GM19395 (cell line): ENCODE data around the gene TFEB.
A peak's percentile ranks its signal among the peaks of the same experiment; 100 is the strongest.

ENCODE experiments used
- ATAC-seq: cut with Tn5 transposase; IDR thresholded peaks from one replicate; pipeline ENCODE4 v1.9.1; 2021; ENCODE audit warnings: mild to moderate bottlenecking, moderate library complexity; ENCODE audit not compliant: unreplicated experiment

Gene TFEB

GRCh38 chr6:41735427-41736185 lies at the start of gene TFEB:
TSS of gene TFEB (minus strand) at chr6:41735608. CDS start at chr6:41691213, 44,395 bp downstream.
- peak; percentile 46 for ATAC-seq

DNA sequence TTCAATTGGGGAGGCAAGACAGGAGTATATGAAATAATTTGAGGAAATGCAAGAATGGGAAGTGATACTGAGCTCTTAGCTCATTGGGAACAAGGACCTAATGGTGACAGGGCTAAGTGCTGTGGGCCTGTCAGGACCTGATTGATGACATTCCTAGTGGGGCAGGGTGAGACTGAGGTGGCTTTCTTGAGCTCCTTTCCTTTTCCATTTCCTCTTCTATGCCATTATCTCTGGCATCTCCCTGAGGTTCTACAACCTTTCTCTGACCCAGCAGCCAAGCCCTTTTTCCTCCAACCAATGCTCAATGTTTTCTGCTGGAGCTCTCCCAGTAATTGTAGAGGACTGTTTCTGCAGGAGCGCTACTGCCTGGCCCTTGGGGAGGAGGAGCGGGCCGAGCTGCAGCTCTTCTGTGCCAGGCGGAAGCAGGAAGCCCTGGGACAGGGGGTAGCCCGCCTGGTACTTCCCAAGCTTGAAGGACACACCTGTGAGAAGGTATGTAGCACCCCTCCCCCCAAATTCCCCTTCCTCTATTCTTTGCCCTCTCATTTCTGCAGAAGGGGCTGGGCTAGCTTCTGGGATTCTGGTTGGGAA lies 49.3 kb upstream of the TFEB start:
- no peak for ATAC-seq

GRCh38 chr6:41783106-41783780 lies 47.8 kb upstream of the TFEB start:
- ATAC-seq: no peak

DNA sequence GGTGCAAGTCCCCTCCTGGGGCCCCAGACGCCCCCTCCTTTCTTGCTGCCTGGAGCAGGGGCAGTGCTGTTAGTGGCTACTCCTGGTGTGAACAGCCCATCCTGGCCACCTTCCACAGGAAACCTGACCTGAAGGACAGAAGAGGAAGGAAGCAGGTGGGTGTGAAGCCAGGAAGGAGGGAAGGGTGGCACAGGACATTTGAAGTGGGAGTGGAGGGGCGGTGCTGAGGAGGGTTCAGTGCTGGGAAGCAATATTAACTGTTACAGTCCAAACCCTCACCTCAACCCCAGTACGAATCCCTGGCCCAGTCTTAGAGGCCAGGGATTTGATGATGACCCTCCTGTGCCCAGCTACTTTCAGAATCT lies 45.9 kb upstream of the TFEB start:
- ATAC-seq: no peak

DNA sequence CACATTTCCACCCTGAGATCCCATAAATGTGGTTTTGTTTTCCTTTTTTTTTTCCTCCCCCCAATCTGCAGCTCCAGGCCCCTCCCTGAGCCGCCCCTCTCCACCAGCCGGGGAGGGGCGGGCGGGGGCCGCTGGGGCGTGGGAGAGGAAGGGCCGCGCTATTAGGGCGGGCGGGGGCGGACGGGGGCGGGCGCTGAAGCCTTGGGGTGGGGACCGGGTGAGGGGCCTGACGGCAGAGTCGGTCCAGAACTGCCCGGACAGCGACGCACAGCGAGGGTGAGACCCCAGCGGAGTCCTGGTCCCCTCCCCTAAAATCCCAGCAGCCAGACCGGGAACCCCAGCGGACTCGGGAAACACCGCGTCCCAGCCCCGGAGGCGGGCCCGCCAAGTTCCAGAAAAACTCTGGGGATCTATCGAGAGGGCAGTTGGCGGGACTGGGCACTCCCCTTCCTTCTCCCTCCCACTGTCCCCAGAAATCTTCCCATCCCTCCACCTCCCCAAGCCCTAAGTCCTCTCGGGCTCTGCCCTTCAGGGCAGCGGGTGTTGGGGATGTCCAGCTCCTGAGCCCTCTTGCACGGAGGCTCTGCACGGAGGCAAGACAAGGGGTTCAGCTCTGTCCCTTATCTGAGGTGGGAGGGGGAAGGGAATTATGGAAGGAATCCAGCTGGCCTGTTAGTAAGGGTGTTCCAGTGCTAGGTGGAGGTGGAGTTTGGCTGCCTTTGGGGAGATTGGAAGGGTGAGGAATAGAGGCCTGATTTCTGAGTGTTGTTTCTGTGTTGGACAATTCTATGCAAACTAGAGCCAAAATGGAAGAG lies 45.4 kb upstream of the TFEB start, which contains the start of gene PRICKLE4:
PRICKLE4 (plus strand) TSS at position 232 of the 815 bp plus-strand sequence. CDS start 2,692 bp downstream, outside the sequence.
- peak; percentile 9 for ATAC-seq

DNA sequence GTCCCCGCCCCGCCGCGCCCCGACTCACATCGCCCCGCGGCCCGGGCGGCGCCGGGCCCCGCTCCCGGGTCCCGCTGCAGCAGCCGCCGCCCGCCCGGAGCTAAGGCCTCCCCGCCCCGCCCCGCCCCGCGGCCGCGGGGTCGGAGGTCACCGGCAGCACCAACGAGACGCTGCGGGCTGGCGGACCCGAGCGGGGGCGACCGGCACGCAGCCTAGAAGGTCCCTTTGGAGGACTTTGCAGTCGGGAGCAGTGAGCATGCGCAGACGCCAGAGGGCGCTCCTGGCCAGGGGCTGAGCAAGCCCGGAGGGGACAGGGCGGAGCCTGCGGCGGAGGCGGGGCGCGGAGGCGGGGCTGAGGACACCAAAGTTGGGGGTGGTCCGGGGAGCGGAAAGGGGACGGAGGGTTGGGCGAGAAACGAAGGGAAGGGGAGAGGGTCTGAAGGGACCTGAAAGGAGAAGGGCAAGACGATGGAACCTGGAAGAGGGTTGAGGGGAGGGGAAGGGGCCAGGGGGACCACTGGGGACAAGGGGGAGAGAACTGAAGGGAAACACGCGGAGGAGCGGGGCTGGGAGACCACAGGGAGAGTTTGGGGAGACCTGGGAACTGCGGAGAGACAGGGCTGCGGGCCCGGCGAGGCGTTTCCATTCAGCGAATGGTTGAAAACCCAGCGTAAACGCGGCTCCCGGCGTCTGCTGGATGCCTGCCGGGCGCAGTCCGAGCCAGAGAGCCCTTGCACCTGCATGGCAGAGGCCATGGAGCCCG lies 44.6 kb upstream of the TFEB start, which contains the start of gene FRS3:
FRS3 (minus strand) TSS at position 113 of the 763 bp plus-strand sequence. CDS start 2,913 bp downstream, outside the sequence.
- peak; percentile 91 for ATAC-seq

GRCh38 chr6:41779336-41779735 lies 43.9 kb upstream of the TFEB start:
- ATAC-seq: peak; percentile 15

DNA sequence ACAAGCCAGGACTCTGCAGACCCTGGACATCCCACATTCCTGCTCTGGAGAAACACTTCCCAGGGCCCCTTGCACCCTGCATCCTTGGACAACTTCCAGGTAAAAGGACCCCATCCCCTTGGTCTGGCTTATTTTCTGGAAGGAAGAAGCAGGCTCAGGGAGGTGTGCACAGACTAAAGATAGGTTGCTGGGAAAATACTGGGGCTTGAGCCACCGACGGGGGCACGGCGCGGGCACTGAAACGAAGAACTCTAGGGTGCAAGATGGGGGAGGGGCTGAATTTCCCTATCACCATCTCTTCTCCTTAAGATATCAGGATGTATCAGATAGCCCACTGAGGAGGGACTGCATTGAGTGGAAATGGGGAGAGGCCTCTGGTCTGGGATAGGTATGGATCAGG lies 43.5 kb upstream of the TFEB start:
- no peak for ATAC-seq

DNA sequence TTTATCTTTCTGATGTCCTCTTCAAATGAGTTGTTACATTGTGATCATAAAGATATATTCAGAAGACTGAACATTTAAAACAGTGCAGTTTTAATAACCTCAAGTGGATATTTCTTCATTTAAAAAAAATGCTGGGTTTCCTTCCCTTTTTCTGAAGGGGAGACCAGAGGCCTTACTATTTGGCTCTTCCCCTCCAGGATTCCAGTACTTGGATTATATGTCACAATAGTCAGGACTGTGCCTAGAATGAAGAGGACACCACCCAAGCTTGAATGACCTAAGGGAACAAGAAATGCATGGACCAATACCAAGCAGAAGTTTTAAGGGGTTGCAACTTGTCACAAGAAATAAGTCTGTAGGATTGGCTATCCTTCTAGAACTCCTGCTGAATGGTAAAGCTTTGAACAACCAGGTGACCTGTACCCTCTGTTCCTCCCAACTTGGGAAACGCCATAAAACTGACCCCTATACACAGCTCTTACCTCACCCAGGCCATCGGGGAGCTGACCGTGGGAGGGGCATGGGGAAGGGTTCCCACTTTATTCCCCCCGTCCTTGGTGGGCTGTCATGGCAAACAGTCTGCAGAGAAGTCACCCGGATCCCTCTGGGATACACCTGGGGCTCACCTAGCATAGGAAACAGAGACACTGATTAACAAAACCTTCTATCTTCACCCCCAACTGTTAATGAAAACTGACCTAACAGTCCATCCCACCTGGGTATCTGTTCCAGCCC lies 42.3 kb upstream of the TFEB start:
- no peak for ATAC-seq

DNA sequence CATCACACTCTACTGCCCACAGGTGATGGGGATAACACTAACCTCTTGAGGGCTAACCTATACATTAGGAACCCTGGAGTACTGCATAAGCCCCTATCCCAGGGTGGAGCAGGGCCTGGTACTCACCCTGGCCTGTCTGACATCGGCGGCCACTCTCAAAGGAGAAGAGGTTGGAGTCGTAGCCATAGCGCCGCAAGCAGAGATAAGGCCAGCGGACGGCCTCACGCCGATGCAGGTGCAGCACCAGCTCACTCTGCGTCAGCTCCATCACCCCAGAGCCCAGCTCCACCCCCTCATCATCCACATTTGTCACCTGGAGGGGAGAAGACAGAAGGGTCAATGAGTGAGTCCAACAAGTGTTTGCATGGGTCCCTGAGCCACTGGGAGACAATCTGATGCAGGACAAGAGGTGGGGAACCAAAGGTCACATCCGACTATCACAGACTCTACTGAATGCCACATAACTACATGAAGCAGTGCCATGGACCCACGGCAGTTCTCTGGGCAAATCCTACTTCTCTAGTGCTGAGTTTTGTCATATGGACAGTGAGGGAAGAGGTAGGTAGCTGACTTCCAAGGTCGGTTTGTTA lies 40.0 kb upstream of the TFEB start:
- no peak for ATAC-seq

- no peak for ATAC-seq
Observed at GRCh38 chr6:41774841-41775240, 39.4 kb upstream of the TFEB start.

- no peak for ATAC-seq
Observed at GRCh38 chr6:41771058-41771983, 35.9 kb upstream of the TFEB start.

- no peak for ATAC-seq
Observed at GRCh38 chr6:41770381-41771057, 35.1 kb upstream of the TFEB start.

DNA sequence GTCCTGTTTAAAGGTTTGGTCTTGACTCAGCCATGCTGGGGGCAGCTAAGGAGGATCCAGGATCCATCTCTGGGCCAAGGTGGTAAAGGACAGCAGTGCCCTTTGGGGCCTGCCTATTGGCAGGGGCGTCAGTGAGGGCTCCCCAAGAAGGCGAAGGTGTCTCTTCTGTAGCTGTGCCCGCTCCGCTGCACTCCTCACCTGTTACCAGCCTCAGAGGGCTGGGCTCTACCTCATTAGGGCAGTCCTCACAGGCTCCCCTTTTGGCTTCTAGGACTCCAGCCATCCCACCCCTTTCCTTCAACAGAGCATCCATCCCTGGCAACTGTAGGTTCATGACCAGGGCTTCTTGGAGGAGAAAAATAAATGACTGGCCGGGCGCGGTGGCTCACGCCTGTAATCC lies 34.0 kb upstream of the TFEB start:
- ATAC-seq: no peak

DNA sequence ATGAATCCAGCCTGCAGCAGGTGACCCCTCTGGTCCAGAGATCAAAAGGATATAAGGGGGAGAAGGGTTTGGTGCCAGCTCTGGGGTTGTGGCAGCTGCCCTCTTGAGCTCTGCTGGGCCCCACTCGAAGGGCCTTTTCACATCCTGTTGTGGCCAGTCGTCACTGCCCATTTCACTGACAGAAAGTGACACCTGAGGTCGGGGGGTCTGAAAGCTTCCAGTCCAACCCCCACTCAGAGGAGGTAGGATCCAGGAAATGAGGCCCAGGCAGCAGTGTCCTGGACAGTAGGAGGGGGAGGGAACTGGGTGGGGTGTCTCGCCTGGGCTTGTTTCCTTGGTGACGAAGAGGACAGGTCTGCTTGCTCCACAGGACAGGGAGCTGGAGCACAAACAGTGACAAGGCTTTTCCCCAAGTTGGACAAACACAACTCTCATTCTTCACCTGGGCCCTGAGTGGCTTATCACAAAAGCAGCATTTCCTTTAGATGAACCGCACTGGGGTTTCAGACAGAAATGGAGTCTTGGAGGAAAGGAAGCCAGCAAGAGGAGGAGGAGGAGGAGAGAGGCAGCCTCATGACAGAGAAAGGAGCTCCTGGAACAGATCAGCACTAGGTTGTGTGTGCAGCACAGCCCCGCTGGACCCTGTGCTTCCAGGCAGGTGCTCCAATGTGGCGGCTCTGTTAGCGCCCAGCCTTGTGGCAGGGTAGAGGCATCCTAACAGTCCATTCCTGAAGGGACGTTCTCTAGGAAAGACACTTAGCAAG lies 33.3 kb upstream of the TFEB start:
- ATAC-seq: no peak

GRCh38 chr6:41767112-41767833 lies 31.9 kb upstream of the TFEB start:
- no peak for ATAC-seq
